Gastrocnemius medialis (tissue), 4 donors: ENCODE data around the gene TSR3. TPM values are rescaled to one million over a fixed set of nuclear protein-coding genes. Genes with fewer than 3 reads are reported as not detected.

Source experiments
- ATAC-seq, 2 donors: fragments of 150-250 bp; one replicate each; pipeline ENCODE4 v1.9.1; 2016
- DNase-seq, 2 donors: peaks; one replicate each; pipeline ENCODE4 v3.0.0-alpha.2; 2019
- H3K27ac ChIP-seq, 4 donors: fragments of 200-600 bp; sonication (generic); 1 replicate in 1 of 4; 2 replicates in 3 of 4; pipeline ENCODE4 v1.5.1; 2016 to 2018; ENCODE audit warnings: mild to moderate bottlenecking in 2 of 4, moderate library complexity in 1 of 4
- H3K27me3 ChIP-seq, 3 donors: fragments of 200-600 bp; sonication (generic) in 2 of 3; 1 replicate in 1 of 3; 2 replicates in 2 of 3; pipeline versions ENCODE4 v1.5.1 to v1.6.0; 2016 to 2019; ENCODE audit warnings: mild to moderate bottlenecking in 1 of 3, moderate library complexity in 1 of 3
- H3K36me3 ChIP-seq, 2 donors: fragments of 200-600 bp; sonication (generic) in 1 of 2; one replicate each; pipeline ENCODE4 v1.5.1; 2017 to 2018
- H3K4me1 ChIP-seq, 2 donors: fragments of 200-600 bp; sonication (generic) in 1 of 2; one replicate each; pipeline ENCODE4 v1.5.1; 2016 to 2017; ENCODE audit warnings: mild to moderate bottlenecking in 2 of 2
- H3K4me3 ChIP-seq, 4 donors: fragments of 200-600 bp; sonication (generic) in 3 of 4; 1 replicate in 1 of 4; 2 replicates in 3 of 4; pipeline ENCODE4 v1.5.1; 2016 to 2019; ENCODE audit warnings: mild to moderate bottlenecking in 2 of 4
- H3K9me3 ChIP-seq, 3 donors: fragments of 200-600 bp; sonication (generic) in 2 of 3; 1 replicate in 1 of 3; 2 replicates in 2 of 3; pipeline ENCODE4 v1.5.1; 2016 to 2019
- CTCF ChIP-seq, 5 experiments: fragments of 450-650 bp in 3 of 5; fragments of 200-600 bp in 2 of 5; sonication (generic) in 2 of 5; IDR thresholded peaks in 4 of 5; conservative IDR thresholded peaks in 1 of 5; 1 replicate in 4 of 5; 2 replicates in 1 of 5; pipeline ENCODE4 v1.5.1; 2016 to 2019; ENCODE audit warnings: antibody characterized with exemption in 5 of 5, mild to moderate bottlenecking in 3 of 5, moderate library complexity in 3 of 5
- POLR2A ChIP-seq, 2 donors: fragments of 450-650 bp; IDR thresholded peaks; one replicate each; pipeline ENCODE4 v1.6.1; 2017; ENCODE audit warnings: antibody characterized with exemption in 2 of 2, mild to moderate bottlenecking in 2 of 2, moderate library complexity in 2 of 2
- in situ Hi-C, 4 donors: fragments of 200-750 bp; cut with MboI; loops; one replicate each; pipeline versions ENCODE4 v1.15.0 to v1.8.0; 2017; ENCODE audit warnings: low sequenced_read_pairs in 4 of 4
- intact Hi-C: fragments of 100-400 bp; cut with DNase I; formaldehyde crosslinking; loops from one replicate; pipeline ENCODE4 v1.15.1; 2023; ENCODE audit warnings: low total_unique reads
- total RNA-seq, 4 donors: library from RNA; depleted of rRNA; stranded (reverse); fragments of >200 nt; gene quantifications; one replicate each; pipeline versions ENCODE4 v1.1.0 to v1.2.3, GENCODE V29; 2016

Gene TSR3
- total RNA-seq, 4 donors from 2014 or later = 63.3 to 103 (median 72.4) TPM

DNA sequence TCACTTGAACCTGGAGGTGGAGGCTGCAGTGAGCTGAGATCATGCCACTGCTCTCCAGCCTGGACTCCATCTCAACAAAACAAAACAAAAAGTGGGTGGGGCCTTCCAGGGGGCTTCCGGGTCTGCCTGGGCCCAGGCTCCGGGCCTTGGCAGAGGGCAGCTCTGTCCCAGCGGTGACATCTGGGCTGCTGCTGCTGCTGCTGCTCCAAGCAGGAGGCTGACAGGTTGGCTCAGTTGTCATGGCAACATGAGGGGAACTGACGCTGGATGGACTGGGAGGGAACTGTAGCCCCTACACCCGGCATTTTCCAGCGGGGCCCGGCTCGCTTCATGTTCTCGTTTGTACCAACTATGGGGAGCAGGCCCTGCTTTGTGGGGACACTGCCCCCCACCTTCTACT is 14.2 kb downstream of the TSR3 start:
- Histone ChIP-seq H3K27me3 (peaks cover 20 to 30% (median 28%) of the 10 kb centered on the region in 3 donors), H3K27ac (no peak overlapping the region), H3K4me1 (peaks cover under 1 to 5% of the 10 kb centered on the region in 2 donors), H3K4me3 (no peak overlapping the region), H3K36me3 (no peaks in the 10 kb centered on the region), H3K9me3 (no peaks in the 10 kb centered on the region)
- in situ Hi-C loops = no loop called here
- TF ChIP-seq CTCF (IDR thresholded peaks at IDR 0.05 in 4 of 5, conservative IDR thresholded peaks at IDR 0.05 in 1 of 5) = no peak
- TF ChIP-seq POLR2A (IDR thresholded peaks at IDR 0.05) = no peak
- intact Hi-C loops = no loop called here
- DNase-seq = no peak
- ATAC-seq = no peak

DNA sequence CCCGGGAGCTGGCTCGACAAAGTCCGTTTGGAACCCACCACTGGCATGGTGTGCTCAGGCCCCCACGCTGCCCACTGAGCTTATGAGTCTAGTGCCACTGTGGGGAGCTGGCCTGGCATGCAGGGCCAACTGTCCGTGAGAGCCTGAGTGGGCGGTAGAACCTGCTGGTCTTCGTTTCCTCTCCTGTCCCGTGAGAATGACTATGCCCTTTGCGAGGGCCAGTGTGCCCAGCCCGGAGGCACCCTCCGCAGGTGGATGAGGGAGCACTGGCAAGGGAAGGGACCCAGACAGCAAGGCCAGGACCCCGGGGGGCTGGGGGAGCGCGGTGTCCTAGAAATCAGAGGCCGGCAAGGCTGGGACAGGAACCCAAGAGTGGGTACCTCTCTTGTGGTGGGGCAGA is 15.1 kb downstream of the TSR3 start:
- ATAC-seq = no peak
- no peaks in the 10 kb centered on the region for H3K36me3 ChIP-seq
- H3K27me3 ChIP-seq = peaks cover 26 to 39% (median 37%) of the 10 kb centered on the region in 3 donors
- no peak overlapping the region for H3K4me3 ChIP-seq
- no peaks in the 10 kb centered on the region for H3K9me3 ChIP-seq
- TF ChIP-seq POLR2A (IDR thresholded peaks at IDR 0.05) (no peak), CTCF (IDR thresholded peaks at IDR 0.05 in 4 of 5, conservative IDR thresholded peaks at IDR 0.05 in 1 of 5) (no peak)
- in situ Hi-C loops (no loop called here), intact Hi-C loops (no loop called here)
- H3K27ac ChIP-seq = no peak overlapping the region
- peaks cover 0 to 4% of the 10 kb centered on the region in 2 donors for H3K4me1 ChIP-seq
- DNase-seq = no peak

DNA sequence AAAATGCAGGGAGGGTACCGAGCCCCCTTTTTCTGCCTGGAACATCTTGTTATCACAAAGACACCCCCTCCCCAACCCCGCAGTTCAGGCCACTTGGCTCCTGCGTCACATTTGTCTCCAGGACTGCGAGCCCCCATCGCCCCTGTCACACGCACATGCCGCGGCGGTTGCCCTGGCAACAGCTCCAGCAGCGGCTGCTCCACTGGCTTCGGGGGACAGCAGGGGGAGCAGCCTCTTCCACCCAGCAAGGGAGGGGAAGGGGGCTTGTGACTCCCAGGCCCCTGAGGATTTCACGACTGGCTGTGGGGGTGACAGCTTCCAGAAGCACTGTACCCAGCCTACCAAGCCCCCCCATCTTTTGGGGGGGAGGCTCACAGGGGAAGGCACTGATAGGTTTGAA is 15.7 kb downstream of the TSR3 start:
- TF ChIP-seq POLR2A (IDR thresholded peaks at IDR 0.05) = no peak
- TF ChIP-seq CTCF (IDR thresholded peaks at IDR 0.05 in 4 of 5, conservative IDR thresholded peaks at IDR 0.05 in 1 of 5) = no peak
- no peak overlapping the region for H3K27ac ChIP-seq
- no peak overlapping the region for H3K4me3 ChIP-seq
- peaks cover 0 to 4% of the 10 kb centered on the region in 2 donors for H3K4me1 ChIP-seq
- H3K36me3 ChIP-seq = no peaks in the 10 kb centered on the region
- intact Hi-C loops (no loop called here), in situ Hi-C loops (no loop called here)
- H3K27me3 ChIP-seq = peaks cover 27 to 43% (median 40%) of the 10 kb centered on the region in 3 donors
- no peaks in the 10 kb centered on the region for H3K9me3 ChIP-seq
- DNase-seq = no peak
- no peak for ATAC-seq

- intact Hi-C loops (no loop called here), in situ Hi-C loops (no loop called here)
Measured at GRCh38 chr16:1335211-1335971, 16.3 kb downstream of the TSR3 start.

More at GRCh38 chr16:1335211-1335971, 16.3 kb downstream of the TSR3 start:
- H3K27me3 ChIP-seq = peaks cover 27 to 47% (median 46%) of the 10 kb centered on the region in 3 donors
- ATAC-seq (no peak), DNase-seq (no peak)
- peaks cover 0 to 4% of the 10 kb centered on the region in 2 donors for H3K4me1 ChIP-seq
- no peak overlapping the region for H3K4me3 ChIP-seq
- no peaks in the 10 kb centered on the region for H3K36me3 ChIP-seq
- no peak overlapping the region for H3K27ac ChIP-seq
- TF ChIP-seq POLR2A (IDR thresholded peaks at IDR 0.05) = no peak
- TF ChIP-seq CTCF (IDR thresholded peaks at IDR 0.05 in 4 of 5, conservative IDR thresholded peaks at IDR 0.05 in 1 of 5) = no peak
- H3K9me3 ChIP-seq = no peaks in the 10 kb centered on the region
